SK-N-SH (cell line): ENCODE measurements around the gene ADGRA1. TPM values are rescaled to one million over a fixed set of nuclear protein-coding genes. Genes with fewer than 3 reads are reported as not detected.

Experiments used
- CTCF ChIA-PET: fragments of 300-600, 350-600 bp; formaldehyde crosslinking; extraction: SDS; loops from one replicate; lab custom pipeline; 2021; lab: Yijun Ruan, JAX
- POLR2A ChIA-PET: fragments of 350-600 bp; sonication (Branson Sonifier 250); formaldehyde crosslinking; extraction: SDS; loops from one replicate; lab custom pipeline; 2020; ENCODE audit warnings: antibody characterized with exemption, inconsistent platforms; lab: Yijun Ruan, JAX
- DNase-seq: peaks from one replicate; pipeline ENCODE4 v3.0.0; 2012
- H2AFZ ChIP-seq: fragments of 200-600 bp; sonication (generic); 2 replicates; pipeline ENCODE4 v1.8.1; 2016; ENCODE audit warnings: antibody characterized with exemption, mild to moderate bottlenecking, low read depth
- H3F3A ChIP-seq: fragments of 200-600 bp; sonication (generic); replicated peaks from 2 replicates; pipeline ENCODE3; 2016; ENCODE audit warnings: antibody characterized with exemption, mild to moderate bottlenecking; ENCODE audit not compliant: insufficient read depth
- H3K27ac ChIP-seq, 2 experiments: fragments of 200-500 bp in 1 of 2; fragments of 200-600 bp in 1 of 2; sonication (Bioruptor generic) in 1 of 2; sonication (generic), shearing (Covaris generic) in 1 of 2; 2 replicates each; pipeline versions ENCODE4 v1.5.1 to v1.6.1; 2014 to 2016; ENCODE audit warnings: low read depth in 2 of 2, inconsistent platforms in 1 of 2, low read length in 1 of 2, mild to moderate bottlenecking in 1 of 2, mixed read lengths in 1 of 2
- H3K27me3 ChIP-seq: fragments of 200-600 bp; sonication (generic), shearing (Covaris generic); 2 replicates; pipeline ENCODE4 v1.6.1; 2016; ENCODE audit warnings: mixed run types; ENCODE audit not compliant: insufficient read depth
- H3K36me3 ChIP-seq, 2 experiments: fragments of 200-500 bp in 1 of 2; fragments of 200-600 bp in 1 of 2; sonication (Bioruptor generic) in 1 of 2; sonication (generic) in 1 of 2; replicated peaks in 1 of 2; 2 replicates each; pipeline versions ENCODE3 to v1.5.1; 2014 to 2016; ENCODE audit warnings: low read length in 1 of 2, mild to moderate bottlenecking in 1 of 2; ENCODE audit not compliant: insufficient read depth in 2 of 2, control insufficient read depth in 1 of 2
- H3K4me1 ChIP-seq, 2 experiments: fragments of 200-500 bp in 1 of 2; fragments of 200-600 bp in 1 of 2; sonication (Bioruptor generic) in 1 of 2; sonication (generic), shearing (Covaris generic) in 1 of 2; 2 replicates each; pipeline versions ENCODE4 v1.5.1 to v1.6.1; 2014 to 2016; ENCODE audit warnings: low read depth in 1 of 2, low read length in 1 of 2, mixed run types in 1 of 2; ENCODE audit not compliant: insufficient read depth in 2 of 2, control insufficient read depth in 1 of 2
- H3K4me2 ChIP-seq: fragments of 200-600 bp; sonication (generic), shearing (Covaris generic); 2 replicates; pipeline ENCODE4 v1.6.1; 2017; ENCODE audit warnings: mixed run types
- H3K4me3 ChIP-seq, 2 experiments: fragments of 200-500 bp in 1 of 2; fragments of 200-600 bp in 1 of 2; sonication (Bioruptor generic) in 1 of 2; sonication (generic), shearing (Covaris generic) in 1 of 2; 2 replicates each; pipeline versions ENCODE4 v1.5.1 to v1.8.1; 2014 to 2016; ENCODE audit warnings: low read depth in 2 of 2, inconsistent platforms in 1 of 2, low read length in 1 of 2, mild to moderate bottlenecking in 1 of 2, mixed read lengths in 1 of 2, moderate library complexity in 1 of 2
- H3K79me2 ChIP-seq: fragments of 200-600 bp; sonication (generic); 2 replicates; pipeline ENCODE4 v1.8.1; 2017; ENCODE audit warnings: mild to moderate bottlenecking; ENCODE audit not compliant: insufficient read depth
- H3K9ac ChIP-seq: fragments of 200-600 bp; sonication (generic); 2 replicates; pipeline ENCODE4 v1.6.1; 2017; ENCODE audit warnings: mixed run types
- H3K9me2 ChIP-seq: fragments of 200-600 bp; sonication (generic); 2 replicates; pipeline ENCODE4 v1.6.1; 2017; ENCODE audit warnings: mixed run types
- H3K9me3 ChIP-seq: fragments of 200-600 bp; sonication (generic); 2 replicates; pipeline ENCODE4 v1.6.1; 2017; ENCODE audit warnings: mixed run types, mild to moderate bottlenecking, moderate library complexity
- H4K20me1 ChIP-seq: fragments of 200-600 bp; sonication (generic); 2 replicates; pipeline ENCODE4 v1.6.1; 2017; ENCODE audit warnings: mild to moderate bottlenecking, mixed run types; ENCODE audit not compliant: insufficient read depth
- CHD2 ChIP-seq: fragments of 150-350 bp; IDR thresholded peaks from 2 replicates; pipeline ENCODE4 v1.6.1; 2018; ENCODE audit warnings: low read length; ENCODE audit not compliant: partially characterized antibody
- CTCF ChIP-seq: fragments of 200-600 bp; sonication (generic); IDR thresholded peaks from 2 replicates; pipeline ENCODE4 v1.6.1; 2017; ENCODE audit warnings: antibody characterized with exemption, mild to moderate bottlenecking, moderate library complexity
- ELF1 ChIP-seq: IDR thresholded peaks from 2 replicates; pipeline ENCODE4 v1.4.0; 2012
- EP300 ChIP-seq, 2 experiments: IDR thresholded peaks; 2 replicates each; pipeline versions ENCODE4 v1.4.0 to v1.6.1; 2012; ENCODE audit warnings: borderline replicate concordance in 1 of 2, low read depth in 1 of 2, low read length in 1 of 2
- EZH2phosphoT487 ChIP-seq: fragments of 200-600 bp; sonication (generic); IDR thresholded peaks from 2 replicates; pipeline ENCODE4 v1.6.1; 2017; ENCODE audit warnings: low read depth, mixed run types, mild to moderate bottlenecking, antibody characterized with exemption, moderate library complexity, borderline replicate concordance
- FOSL2 ChIP-seq: IDR thresholded peaks from 2 replicates; pipeline ENCODE4 v1.4.0; 2012; ENCODE audit warnings: low read depth, mild to moderate bottlenecking, moderate library complexity, borderline replicate concordance
- FOXJ3 ChIP-seq: sonication (generic); formaldehyde crosslinking; IDR thresholded peaks from 2 replicates; pipeline ENCODE4 v1.5.1; 2020; ENCODE audit warnings: mild to moderate bottlenecking, missing genetic modification reagents
- FOXM1 ChIP-seq: IDR thresholded peaks from 2 replicates; pipeline ENCODE4 v1.4.0; 2012; ENCODE audit warnings: low read depth, mild to moderate bottlenecking
- GABPA ChIP-seq: IDR thresholded peaks from 2 replicates; pipeline ENCODE4 v1.4.0; 2012; ENCODE audit warnings: low read depth, mild to moderate bottlenecking
- JUND ChIP-seq: IDR thresholded peaks from 2 replicates; pipeline ENCODE4 v1.4.0; 2012
- MAX ChIP-seq: IDR thresholded peaks from 2 replicates; pipeline ENCODE4 v1.4.0; 2012; ENCODE audit warnings: low read depth
- MXI1 ChIP-seq: IDR thresholded peaks from 2 replicates; pipeline ENCODE4 v1.6.1; 2012; ENCODE audit warnings: mild to moderate bottlenecking, low read depth, low read length, improper control_type of control experiment
- PBX3 ChIP-seq: IDR thresholded peaks from 2 replicates; pipeline ENCODE4; 2012
- POLR2AphosphoS5 ChIP-seq: IDR thresholded peaks from 2 replicates; pipeline ENCODE4 v1.6.1; 2012; ENCODE audit warnings: low read depth, low read length
- RXRA ChIP-seq: IDR thresholded peaks from 2 replicates; pipeline ENCODE4 v1.4.0; 2012; ENCODE audit warnings: low read depth, mild to moderate bottlenecking, borderline replicate concordance
- SMC3 ChIP-seq: IDR thresholded peaks from 2 replicates; pipeline ENCODE4 v1.6.1; 2012; ENCODE audit warnings: low read depth, low read length, improper control_type of control experiment
- TAF1 ChIP-seq: IDR thresholded peaks from 2 replicates; pipeline ENCODE4 v1.6.1; 2012; ENCODE audit warnings: low read depth, mild to moderate bottlenecking, low read length, moderate library complexity, borderline replicate concordance
- USF1 ChIP-seq: IDR thresholded peaks from 2 replicates; pipeline ENCODE4 v1.4.0; 2012; ENCODE audit warnings: low read depth, borderline replicate concordance
- YY1 ChIP-seq: IDR thresholded peaks from 2 replicates; pipeline ENCODE4 v1.4.0; 2012; ENCODE audit warnings: low read depth, mild to moderate bottlenecking
- ZBTB33 ChIP-seq: IDR thresholded peaks from 2 replicates; pipeline ENCODE4 v1.4.0; 2012; ENCODE audit warnings: low read depth, borderline replicate concordance
- WGBS: methylation state at CpG from one replicate; pipeline ENCODE4 v1.1.6; 2017; ENCODE audit warnings: low lambda C conversion rate; 5-methylcytosine and 5-hydroxymethylcytosine counted together
- polyA plus RNA-seq, 3 experiments: library from polyadenylated mRNA; depleted of rRNA; stranded (reverse); fragments of >200 nt; gene quantifications; 2 replicates each; pipeline ENCODE4 v1.2.3, GENCODE V29; 2012

The ADGRA1 gene
- polyA plus RNA-seq, 1 of the 3 experiments (the other 2 are of a cell fraction) = not detected

- no peaks in the 10 kb centered on the region for H3K36me3 ChIP-seq
- no peak for DNase-seq
- H3K27ac ChIP-seq = no peak overlapping the region
- H3K9me2 ChIP-seq = no peaks in the 10 kb centered on the region
- POLR2A ChIA-PET = no interaction called here
- no peaks in the 10 kb centered on the region for H3F3A ChIP-seq
- no peaks in the 10 kb centered on the region for H4K20me1 ChIP-seq
- no peaks in the 10 kb centered on the region for H3K27me3 ChIP-seq
- no peak overlapping the region for H2AFZ ChIP-seq
- H3K4me1 ChIP-seq = no peaks in the 10 kb centered on the region; a peak in 1 of 4 replicates
- no peaks in the 10 kb centered on the region for H3K79me2 ChIP-seq
- no peak overlapping the region for H3K4me2 ChIP-seq
- H3K4me3 ChIP-seq = no peak overlapping the region
- CTCF ChIA-PET = interaction anchor here (0.9 kb wide), 1 partner anchor 389 kb away, joined by 3 read pairs; no protein-coding TSS in a partner anchor
- H3K9ac ChIP-seq = no peak overlapping the region
- TF ChIP-seq PBX3 = no peak
- TF ChIP-seq USF1 = no peak
- no peak for TF ChIP-seq CTCF
- TF ChIP-seq FOSL2 = no peak
- no peak for TF ChIP-seq TAF1
- no peak for TF ChIP-seq SMC3
- TF ChIP-seq, all 33 proteins: peak for 0
- WGBS = 60% methylated on average over 13 of the region's 18 CpGs
- H3K9me3 ChIP-seq = no peaks in the 10 kb centered on the region
These were observed 44.0 kb upstream of the ADGRA1 start for GRCh38 chr10:133043541-133044225.

- POLR2A ChIA-PET = no interaction called here
- CTCF ChIA-PET = interaction anchor here (0.9 kb wide), 1 partner anchor 390 kb away, joined by 3 read pairs; no protein-coding TSS in a partner anchor
- DNase-seq = no peak
- TF ChIP-seq EZH2phosphoT487 (no peak), JUND (no peak), GABPA (no peak), ELF1 (no peak), FOXJ3 (no peak), FOXM1 (no peak), TAF1 (no peak), RXRA (no peak), CHD2 (no peak), SMC3 (no peak), MXI1 (no peak), MAX (no peak), POLR2AphosphoS5 (no peak), ZBTB33 (no peak), YY1 (no peak), FOSL2 (no peak), PBX3 (no peak), EP300 (IDR thresholded peaks at IDR 0.05; ENCODE audit: borderline replicate concordance in 1 of 2, low read depth in 1 of 2, low read length in 1 of 2) (no peak)
These were observed 43.3 kb upstream of the ADGRA1 start for GRCh38 chr10:133044401-133044811.

More at GRCh38 chr10:133044401-133044811, 43.3 kb upstream of the ADGRA1 start:
- H4K20me1 ChIP-seq = no peaks in the 10 kb centered on the region
- no peaks in the 10 kb centered on the region; a peak in 1 of 4 replicates for H3K4me1 ChIP-seq
- no peaks in the 10 kb centered on the region for H3K9me3 ChIP-seq
- no peaks in the 10 kb centered on the region for H3F3A ChIP-seq
- H3K79me2 ChIP-seq = no peaks in the 10 kb centered on the region
- no peak overlapping the region for H2AFZ ChIP-seq
- H3K27ac ChIP-seq = no peak overlapping the region
- 80% methylated on average over 8 of the region's 19 CpGs for WGBS
- no peaks in the 10 kb centered on the region for H3K9me2 ChIP-seq
- H3K27me3 ChIP-seq = no peaks in the 10 kb centered on the region
- H3K4me2 ChIP-seq = no peak overlapping the region
- no peak overlapping the region for H3K4me3 ChIP-seq
- H3K9ac ChIP-seq = no peak overlapping the region
- no peaks in the 10 kb centered on the region for H3K36me3 ChIP-seq
